H54 (cell line): ENCODE measurements around the gene EN2.

ENCODE experiments used
- DNase-seq: peaks from one replicate; pipeline ENCODE4 v3.0.0; 2011; ENCODE audit warnings: low spot score, mixed read lengths; ENCODE audit not compliant: insufficient read length
- FAIRE-seq: peaks from 3 replicates; lab custom pipeline; 2011; peaks lifted over from hg19 to GRCh38; lab: Jason Lieb, UNC
- POLR2A ChIP-seq: IDR thresholded peaks from 2 replicates; pipeline ENCODE4 v1.6.1; 2011; ENCODE audit warnings: low read depth, mild to moderate bottlenecking, low read length

EN2 gene

GRCh38 chr7:155514296-155514695, 56.4 kb downstream of the EN2 start:
- TF ChIP-seq POLR2A = no peak
- no peak for FAIRE-seq

More at GRCh38 chr7:155514296-155514695, 56.4 kb downstream of the EN2 start:
- DNase-seq = no peak
